NOMO-1 (cell line): Measurements from ENCODE around the gene PARP12.
"Not testable (repeated sequence)": the region's sequence is repeated elsewhere in the genome, so short reads cannot be mapped to it uniquely, and the experiment has no call there.

Experiments used
- DNase-seq, 2 experiments: peaks; one replicate each; lab custom pipeline; 2025; ENCODE audit not compliant: unreplicated experiment in 2 of 2; lab: John Stamatoyannopoulos, UW

The PARP12 gene

GRCh38 chr7:140062528-140063299, at the start of gene PARP12:
Gene PARP12, minus strand, starts transcription at chr7:140062951. Its CDS starts 104 bp downstream, at chr7:140062847.
- DNase-seq = peak; percentile 58 to 75

- not testable (repeated sequence) for DNase-seq
Observed at GRCh38 chr7:140108777-140109176, 46.0 kb upstream of the PARP12 start.

DNA sequence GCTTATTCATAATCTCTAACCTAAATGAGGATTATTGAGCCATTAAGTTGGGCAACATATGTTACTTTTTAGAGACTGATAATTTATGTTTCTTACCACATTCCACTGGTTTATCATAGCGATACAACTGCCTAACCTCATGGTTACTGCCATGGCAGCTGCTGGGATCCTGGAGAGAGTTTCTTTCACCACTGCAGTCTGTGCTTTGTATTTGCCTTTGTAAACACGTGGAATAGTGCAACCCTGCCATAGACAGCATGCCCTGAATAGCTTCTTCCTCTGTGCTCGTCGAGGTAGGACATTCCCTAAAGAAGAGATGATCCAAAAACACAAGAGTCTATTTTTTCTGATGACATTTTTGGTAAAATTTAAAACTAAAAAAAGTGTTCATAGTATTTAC, 33.7 kb upstream of the PARP12 start:
- DNase-seq = no peak

- DNase-seq = no peak
Observed at GRCh38 chr7:140093375-140093774, 30.6 kb upstream of the PARP12 start.

GRCh38 chr7:140085447-140085846, 22.7 kb upstream of the PARP12 start:
- no peak for DNase-seq

DNA sequence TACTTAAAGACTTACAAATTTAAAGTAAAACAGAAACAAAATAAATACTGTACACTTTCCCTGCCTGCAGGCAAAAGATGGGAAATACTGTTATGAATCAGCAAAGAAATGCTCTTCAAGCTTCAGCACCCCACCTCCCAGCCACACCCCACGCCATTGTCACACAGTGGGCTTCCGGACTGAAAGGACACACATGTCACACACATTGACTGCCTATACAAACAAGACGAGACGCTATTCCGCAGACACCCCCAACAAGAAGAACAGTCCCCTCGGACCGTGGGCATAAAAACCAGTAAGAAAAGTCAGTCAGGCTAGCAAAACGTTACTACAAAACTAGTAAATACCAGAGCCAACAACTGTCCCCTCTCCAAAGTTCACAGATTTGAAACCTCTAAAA, 22.2 kb upstream of the PARP12 start:
- DNase-seq = peak in 1 of 2 experiments; percentile 4

DNA sequence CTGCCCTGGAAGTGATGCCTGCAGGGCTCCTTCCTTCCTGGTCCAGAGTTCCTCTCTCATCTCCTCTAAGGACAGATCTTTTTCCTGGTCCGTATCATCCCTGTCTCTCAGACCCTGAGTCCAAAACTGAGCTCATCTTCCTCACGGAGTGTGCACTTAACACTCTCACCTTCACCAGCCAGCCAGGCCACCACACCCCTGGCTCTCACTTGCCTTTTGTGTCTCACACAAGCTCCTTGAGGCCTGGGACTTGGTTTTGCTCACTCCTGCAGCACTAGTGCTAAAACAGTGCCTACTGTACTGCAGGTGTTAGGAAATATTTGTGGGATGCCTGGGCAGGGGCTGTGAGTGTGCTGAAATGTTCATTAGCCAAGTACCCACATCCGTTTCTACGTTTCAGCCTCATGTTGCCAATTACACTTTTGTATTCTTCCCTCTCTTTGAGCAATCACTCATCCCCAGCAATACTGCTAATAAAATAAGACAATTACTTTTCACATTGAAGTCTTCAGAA, 21.4 kb upstream of the PARP12 start:
- DNase-seq = peak; percentile 36 to 44

DNA sequence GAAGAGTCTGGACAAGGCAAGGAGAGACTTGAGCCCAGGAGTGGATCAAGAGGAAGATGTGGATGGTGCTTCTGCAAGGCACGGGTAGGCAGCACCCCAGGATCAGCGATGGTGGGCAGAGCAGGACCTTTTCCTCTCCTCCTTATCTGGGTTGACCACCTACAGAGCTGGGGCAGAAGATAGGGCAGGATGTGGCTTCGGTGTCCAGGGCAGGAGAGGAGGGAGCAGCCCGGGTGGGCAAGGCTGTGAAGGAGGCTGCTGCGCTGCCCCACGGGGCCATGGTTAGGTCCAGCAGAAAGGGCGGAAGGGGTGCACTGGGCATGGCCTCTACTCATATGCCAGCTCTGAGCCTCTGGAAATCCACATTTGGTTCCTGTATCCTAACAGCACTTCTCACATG, 20.0 kb upstream of the PARP12 start:
- DNase-seq = no peak

- DNase-seq = no peak
Observed at GRCh38 chr7:140081774-140082425, 19.1 kb upstream of the PARP12 start.

- DNase-seq = no peak
Observed at GRCh38 chr7:140080919-140081318, 18.2 kb upstream of the PARP12 start.

- DNase-seq = no peak
Observed at GRCh38 chr7:140079121-140079536, 16.4 kb upstream of the PARP12 start.

GRCh38 chr7:140078392-140078791, 15.6 kb upstream of the PARP12 start:
- no peak for DNase-seq

DNA sequence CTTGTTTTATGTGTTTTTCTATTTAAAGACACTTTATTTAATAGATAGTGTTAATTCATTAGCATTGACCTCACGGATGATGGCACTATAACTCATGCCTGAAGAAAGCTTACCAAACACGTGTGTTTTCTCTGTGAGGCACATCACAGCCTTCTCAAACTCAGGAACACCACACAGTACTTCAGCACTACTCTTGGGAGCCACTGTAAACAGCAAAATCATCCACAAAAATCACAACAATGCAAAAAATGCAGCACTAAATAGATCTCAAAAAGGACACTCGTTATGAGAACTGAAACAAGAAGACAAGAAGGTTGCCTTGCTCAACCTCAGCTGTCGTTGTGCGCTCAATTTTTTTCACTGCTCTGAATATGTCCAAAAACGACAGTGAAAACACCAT, 12.0 kb upstream of the PARP12 start:
- no peak for DNase-seq

GRCh38 chr7:140070546-140070945, 7.8 kb upstream of the PARP12 start:
- DNase-seq = no peak

GRCh38 chr7:140069298-140069949, 6.7 kb upstream of the PARP12 start:
- no peak for DNase-seq

DNA sequence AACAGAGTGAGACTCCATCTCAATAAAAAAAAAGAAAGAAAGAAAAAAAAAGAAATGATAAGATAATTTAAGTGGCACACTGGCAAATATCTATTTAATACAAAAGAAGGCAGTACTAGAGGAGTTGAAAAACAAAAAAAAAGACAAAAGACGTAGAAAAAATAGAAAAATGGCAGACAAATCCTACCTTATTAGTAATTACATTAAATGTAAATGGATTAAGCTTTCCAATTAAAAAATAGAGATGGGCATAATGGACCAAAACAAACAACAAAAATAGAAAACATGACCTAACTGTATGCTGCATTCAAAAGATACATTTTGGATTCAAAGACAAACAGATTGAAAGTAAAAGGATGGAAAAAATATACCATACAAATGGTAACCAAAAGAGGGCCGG, 5.3 kb upstream of the PARP12 start:
- no peak for DNase-seq

DNA sequence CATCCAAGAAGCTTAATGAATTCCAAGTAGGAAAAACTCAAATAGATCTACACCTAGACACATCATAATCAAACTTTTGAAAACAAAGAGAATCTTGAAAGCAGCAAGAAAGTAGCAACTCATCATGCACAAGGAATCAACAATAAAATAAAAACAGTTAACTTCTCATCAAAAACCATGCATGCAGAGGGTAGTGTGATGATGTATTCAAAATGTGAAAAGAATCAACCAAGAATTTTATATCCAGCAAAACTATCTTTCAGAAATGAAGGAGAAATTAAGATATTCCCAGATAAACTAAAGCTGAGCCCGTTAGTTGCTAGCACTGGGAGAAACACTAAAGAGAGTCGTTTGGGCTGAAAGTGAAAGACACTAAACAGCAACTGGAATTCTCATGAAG, 4.3 kb upstream of the PARP12 start:
- DNase-seq = no peak

- no peak for DNase-seq
Observed at GRCh38 chr7:140062118-140062527, 628 bp downstream of the PARP12 start.

DNA sequence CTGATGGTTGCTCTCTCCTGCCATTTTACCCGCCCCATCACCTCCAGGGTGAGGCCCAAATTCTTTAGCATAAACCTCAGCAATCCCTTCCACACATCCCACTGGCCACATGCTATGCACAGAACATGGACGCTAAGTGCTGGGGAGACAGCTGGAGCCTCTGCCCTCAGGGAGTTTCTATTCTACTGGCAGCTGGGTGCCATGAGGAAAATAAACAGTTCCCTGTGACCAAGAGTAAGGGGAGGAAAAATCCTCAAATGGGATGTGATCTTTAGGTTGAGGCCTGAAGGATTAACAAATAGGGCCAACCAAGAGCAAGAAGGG, 1.2 kb downstream of the PARP12 start:
- no peak for DNase-seq

GRCh38 chr7:140060788-140061606, 1.8 kb downstream of the PARP12 start:
- no peak for DNase-seq

DNA sequence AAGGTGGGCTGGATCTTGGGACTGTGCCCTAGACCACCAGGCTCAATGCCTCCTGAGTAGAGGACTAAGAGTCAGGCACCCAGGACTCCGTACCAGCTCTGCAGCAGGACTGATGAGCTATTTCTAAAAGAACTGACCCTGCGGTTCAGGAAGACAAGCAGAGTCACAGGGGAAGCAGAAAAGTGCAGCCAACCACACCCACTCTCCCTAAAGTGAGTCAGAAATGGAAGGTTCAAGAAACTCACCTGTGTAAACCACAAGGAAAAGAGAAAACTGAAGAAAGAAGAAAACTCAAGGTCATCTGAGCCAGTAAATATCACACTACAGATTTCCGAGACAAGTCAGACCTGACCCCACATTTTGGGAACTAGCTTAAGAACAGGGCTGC, 2.5 kb downstream of the PARP12 start:
- no peak for DNase-seq
